PFSK-1 (cell line): Measurements from ENCODE around the gene ITCH.

Source experiments
- FOXP2 ChIP-seq: optimal IDR thresholded peaks from 2 replicates; pipeline ENCODE3; 2011; ENCODE audit warnings: borderline replicate concordance, control low read depth, inconsistent platforms; ENCODE audit not compliant: insufficient read depth; ENCODE audit errors: extremely low read length, extremely low read depth
- POLR2AphosphoS5 ChIP-seq: IDR thresholded peaks from 2 replicates; pipeline ENCODE4 v1.6.1; 2012; ENCODE audit warnings: low read depth, mild to moderate bottlenecking, control low read depth, low read length, moderate library complexity
- REST ChIP-seq, 2 experiments: IDR thresholded peaks; 2 replicates each; pipeline versions ENCODE4 v1.6.1 to v1.8.0; 2011 to 2012; ENCODE audit warnings: low read depth in 2 of 2, low read length in 2 of 2, control low read depth in 1 of 2, inconsistent platforms in 1 of 2, mild to moderate bottlenecking in 1 of 2, moderate library complexity in 1 of 2; ENCODE audit not compliant: insufficient read depth in 1 of 2
- SIN3A ChIP-seq: IDR thresholded peaks from 2 replicates; pipeline ENCODE4 v1.6.1; 2012; ENCODE audit warnings: mild to moderate bottlenecking, low read length, moderate library complexity, borderline replicate concordance; ENCODE audit not compliant: insufficient read depth
- TAF1 ChIP-seq: IDR thresholded peaks from 2 replicates; pipeline ENCODE4 v1.6.1; 2012; ENCODE audit warnings: low read length, control low read depth, borderline replicate concordance; ENCODE audit not compliant: insufficient read depth

ITCH gene

GRCh38 chr20:34385464-34385863 lies 22.4 kb downstream of the ITCH start:
- no peak for TF ChIP-seq SIN3A
- TF ChIP-seq FOXP2: no peak
- TF ChIP-seq REST (IDR thresholded peaks at IDR 0.05; ENCODE audit: insufficient read depth in 1 of 2, low read depth in 2 of 2, low read length in 2 of 2): no peak
- TF ChIP-seq TAF1: no peak
- no peak for TF ChIP-seq POLR2AphosphoS5

GRCh38 chr20:34388000-34388399 lies 24.9 kb downstream of the ITCH start:
- TF ChIP-seq TAF1: no peak
- TF ChIP-seq POLR2AphosphoS5: no peak
- no peak for TF ChIP-seq FOXP2
- TF ChIP-seq SIN3A: no peak
- no peak for TF ChIP-seq REST (IDR thresholded peaks at IDR 0.05; ENCODE audit: insufficient read depth in 1 of 2, low read depth in 2 of 2, low read length in 2 of 2)

GRCh38 chr20:34388678-34389077 lies 25.6 kb downstream of the ITCH start:
- no peak for TF ChIP-seq TAF1
- no peak for TF ChIP-seq FOXP2
- no peak for TF ChIP-seq POLR2AphosphoS5
- no peak for TF ChIP-seq SIN3A
- no peak for TF ChIP-seq REST (IDR thresholded peaks at IDR 0.05; ENCODE audit: insufficient read depth in 1 of 2, low read depth in 2 of 2, low read length in 2 of 2)

GRCh38 chr20:34389206-34389953 lies 26.3 kb downstream of the ITCH start:
- TF ChIP-seq REST (IDR thresholded peaks at IDR 0.05; ENCODE audit: insufficient read depth in 1 of 2, low read depth in 2 of 2, low read length in 2 of 2): no peak
- TF ChIP-seq TAF1: no peak
- TF ChIP-seq SIN3A: no peak
- no peak for TF ChIP-seq POLR2AphosphoS5
- no peak for TF ChIP-seq FOXP2
